Endodermal cell (in vitro differentiated cells): Measurements from ENCODE around the gene GALNT9. TPM values are rescaled to one million over a fixed set of nuclear protein-coding genes. Genes with fewer than 3 reads are reported as not detected.
"Not testable (repeated sequence)": the region's sequence is repeated elsewhere in the genome, so short reads cannot be mapped to it uniquely, and the experiment has no call there.

Experiments
- DNase-seq: peaks from one replicate; pipeline ENCODE4 v3.0.0-alpha.2; 2017
- H3K27ac ChIP-seq: 2 replicates; pipeline ENCODE4 v1.5.1; 2013; ENCODE audit warnings: mild to moderate bottlenecking, low read depth, low read length, moderate library complexity
- H3K27me3 ChIP-seq: 2 replicates; pipeline ENCODE4 v1.6.1; 2013; ENCODE audit warnings: mild to moderate bottlenecking, low read length, moderate library complexity; ENCODE audit not compliant: insufficient read depth, control insufficient read depth, poor library complexity, severe bottlenecking
- H3K36me3 ChIP-seq: 2 replicates; pipeline ENCODE4 v1.7.0; 2013; ENCODE audit warnings: mild to moderate bottlenecking, low read length, moderate library complexity; ENCODE audit not compliant: control insufficient read depth, insufficient read depth
- H3K4me1 ChIP-seq: one replicate; pipeline ENCODE4 v1.7.0; 2013; ENCODE audit warnings: low read length; ENCODE audit not compliant: control insufficient read depth, insufficient read depth
- H3K4me3 ChIP-seq: 2 replicates; pipeline ENCODE4 v1.5.1; 2013; ENCODE audit warnings: mild to moderate bottlenecking, low read length, moderate library complexity
- H3K9ac ChIP-seq: 2 replicates; pipeline ENCODE4 v1.6.1; 2013; ENCODE audit warnings: mild to moderate bottlenecking, low read length, moderate library complexity; ENCODE audit not compliant: poor library complexity, severe bottlenecking; ENCODE audit errors: extremely low read depth
- H3K9me3 ChIP-seq: 2 replicates; pipeline ENCODE4 v1.6.1; 2013; ENCODE audit warnings: mild to moderate bottlenecking, low read length, moderate library complexity; ENCODE audit not compliant: control insufficient read depth
- H3K27ac Mint-ChIP-seq: 2 replicates; pipeline ENCODE4 v1.8.0; 2020; ENCODE audit warnings: mixed read lengths
- H3K27me3 Mint-ChIP-seq: 2 replicates; pipeline ENCODE4 v1.8.0; 2021; ENCODE audit warnings: mild to moderate bottlenecking, mixed read lengths; ENCODE audit not compliant: insufficient read depth
- H3K36me3 Mint-ChIP-seq: 2 replicates; pipeline ENCODE4 v1.8.0; 2020; ENCODE audit warnings: low read depth, mixed read lengths
- H3K4me1 Mint-ChIP-seq: 2 replicates; pipeline ENCODE4 v1.8.0; 2020; ENCODE audit warnings: mixed read lengths
- H3K4me3 Mint-ChIP-seq: 2 replicates; pipeline ENCODE4 v1.8.0; 2020; ENCODE audit warnings: mild to moderate bottlenecking, moderate library complexity, mixed read lengths
- H3K9me3 Mint-ChIP-seq: 2 replicates; pipeline ENCODE4 v1.8.0; 2020; ENCODE audit warnings: mild to moderate bottlenecking, mixed read lengths
- CTCF ChIP-seq: fragments of 200-600 bp; sonication (generic); conservative IDR thresholded peaks from 2 replicates; pipeline ENCODE4 v1.5.0; 2021; ENCODE audit warnings: antibody characterized with exemption, mild to moderate bottlenecking
- WGBS, 2 experiments: methylation state at CpG; one replicate each; pipeline versions ENCODE4 v1.1.5 to v1.1.7; 2013; ENCODE audit warnings: missing lambda C conversion rate in 2 of 2, mixed read lengths in 1 of 2; ENCODE audit not compliant: insufficient coverage in 1 of 2, insufficient read length in 1 of 2; 5-methylcytosine and 5-hydroxymethylcytosine counted together
- total RNA-seq, 2 donors: library from RNA; stranded (reverse); fragmentation: NEBNext Ultra II Directional in 1 of 2; extraction: Animal tissue kit (Norgen Biotek cat#: 25700) in 1 of 2; gene quantifications; 2 replicates in 1 of 2; 3 replicates in 1 of 2; pipeline ENCODE4 v1.2.1, GENCODE V29; 2021

The GALNT9 gene
- total RNA-seq, 2 donors from 2014 or later, result 0.13 TPM; not detected in 1

- Histone ChIP-seq H3K4me3 (no peak overlapping the region), H3K36me3 (no peaks in the 10 kb centered on the region), H3K4me1 (no peaks in the 10 kb centered on the region), H3K27ac (no peak overlapping the region), H3K27me3 (no peaks in the 10 kb centered on the region), H3K9ac (no peak overlapping the region), H3K9me3 (peaks cover 19% of the 10 kb centered on the region)
- no peaks in the 10 kb centered on the region for H3K4me1 Mint-ChIP-seq
- H3K27me3 Mint-ChIP-seq, result peaks cover 22% of the 10 kb centered on the region
- no peak overlapping the region for H3K27ac Mint-ChIP-seq
- H3K9me3 Mint-ChIP-seq, result no peaks in the 10 kb centered on the region
- 82 to 90% methylated on average over 21 to 30 of the region's 30 CpGs for WGBS, 2 experiments
- no peak overlapping the region for H3K4me3 Mint-ChIP-seq
- no peak for DNase-seq
- TF ChIP-seq CTCF, result no peak
- H3K36me3 Mint-ChIP-seq, result no peaks in the 10 kb centered on the region
These were observed 26.7 kb downstream of the GALNT9 start for GRCh38 chr12:132302466-132303358.

GRCh38 chr12:132300789-132301722 is 28.3 kb downstream of the GALNT9 start:
- no peaks in the 10 kb centered on the region for H3K4me1 ChIP-seq
- H3K9me3 Mint-ChIP-seq, result no peaks in the 10 kb centered on the region
- H3K36me3 Mint-ChIP-seq, result no peaks in the 10 kb centered on the region
- H3K4me3 ChIP-seq, result no peak overlapping the region
- H3K9ac ChIP-seq, result no peak overlapping the region
- H3K4me3 Mint-ChIP-seq, result no peak overlapping the region
- H3K27ac ChIP-seq, result no peak overlapping the region
- H3K4me1 Mint-ChIP-seq, result no peaks in the 10 kb centered on the region
- no peaks in the 10 kb centered on the region for H3K36me3 ChIP-seq
- no peak for TF ChIP-seq CTCF
- H3K27ac Mint-ChIP-seq, result no peak overlapping the region
- no peaks in the 10 kb centered on the region for H3K27me3 ChIP-seq
- H3K9me3 ChIP-seq, result peaks cover 24% of the 10 kb centered on the region
- 79 to 82% methylated on average over 15 to 26 of the region's 26 CpGs for whole genome bisulfite sequencing, 2 experiments
- peaks cover 14% of the 10 kb centered on the region for H3K27me3 Mint-ChIP-seq
- no peak for DNase-seq

GRCh38 chr12:132296063-132296462 is 33.3 kb downstream of the GALNT9 start:
- Mint-ChIP-seq H3K4me3 (no peak overlapping the region), H3K27ac (no peak overlapping the region), H3K4me1 (no peaks in the 10 kb centered on the region), H3K36me3 (no peaks in the 10 kb centered on the region), H3K27me3 (peaks cover 35% of the 10 kb centered on the region), H3K9me3 (peaks cover 3% of the 10 kb centered on the region)
- H3K27ac ChIP-seq, result no peak overlapping the region
- H3K4me1 ChIP-seq, result no peaks in the 10 kb centered on the region
- no peak for TF ChIP-seq CTCF
- no peaks in the 10 kb centered on the region for H3K27me3 ChIP-seq
- H3K36me3 ChIP-seq, result no peaks in the 10 kb centered on the region
- H3K9ac ChIP-seq, result no peak overlapping the region
- 89 to 91% methylated on average over 16 to 18 of the region's 18 CpGs for WGBS, 2 experiments
- DNase-seq, result no peak
- peaks cover 50% of the 10 kb centered on the region for H3K9me3 ChIP-seq
- H3K4me3 ChIP-seq, result no peak overlapping the region

GRCh38 chr12:132295561-132295960 is 33.8 kb downstream of the GALNT9 start:
- H3K4me3 ChIP-seq, H3K27me3 ChIP-seq, H3K27ac Mint-ChIP-seq, H3K27ac ChIP-seq, H3K36me3 Mint-ChIP-seq, H3K4me1 Mint-ChIP-seq, H3K4me3 Mint-ChIP-seq, DNase-seq, H3K9ac ChIP-seq, H3K4me1 ChIP-seq, H3K9me3 Mint-ChIP-seq, H3K36me3 ChIP-seq: not testable (repeated sequence)
- WGBS, 2 experiments, result 90 to 92% methylated on average over 20 to 24 of the region's 24 CpGs
- H3K9me3 ChIP-seq, result peaks cover 50% of the 10 kb centered on the region
- peaks cover 30% of the 10 kb centered on the region for H3K27me3 Mint-ChIP-seq
